Sigmoid colon (tissue), 4 donors: ENCODE results near the gene OLAH.

ENCODE experiments used
- EP300 ChIP-seq, 4 donors: sonication (generic); formaldehyde crosslinking; IDR thresholded peaks; one replicate each; pipeline ENCODE4 v1.6.1; 2017; ENCODE audit warnings: antibody characterized with exemption in 4 of 4
- POLR2A ChIP-seq, 2 donors: fragments of 450-650 bp; IDR thresholded peaks; one replicate each; pipeline ENCODE4 v1.6.1; 2016; ENCODE audit warnings: antibody characterized with exemption in 2 of 2, mild to moderate bottlenecking in 2 of 2, moderate library complexity in 2 of 2
- POLR2AphosphoS5 ChIP-seq, 4 donors: sonication (generic); formaldehyde crosslinking; IDR thresholded peaks; one replicate each; pipeline ENCODE4 v1.6.1; 2017; ENCODE audit warnings: antibody characterized with exemption in 4 of 4
- TF ChIP-seq, protein P1 (sequence below), 4 experiments: fragments of 450-650 bp in 3 of 4; fragments of 200-600 bp in 1 of 4; IDR thresholded peaks; one replicate each; pipeline ENCODE4 v1.5.1; 2016 to 2019; ENCODE audit warnings: antibody characterized with exemption in 4 of 4, mild to moderate bottlenecking in 3 of 4, moderate library complexity in 2 of 4

DNA sequence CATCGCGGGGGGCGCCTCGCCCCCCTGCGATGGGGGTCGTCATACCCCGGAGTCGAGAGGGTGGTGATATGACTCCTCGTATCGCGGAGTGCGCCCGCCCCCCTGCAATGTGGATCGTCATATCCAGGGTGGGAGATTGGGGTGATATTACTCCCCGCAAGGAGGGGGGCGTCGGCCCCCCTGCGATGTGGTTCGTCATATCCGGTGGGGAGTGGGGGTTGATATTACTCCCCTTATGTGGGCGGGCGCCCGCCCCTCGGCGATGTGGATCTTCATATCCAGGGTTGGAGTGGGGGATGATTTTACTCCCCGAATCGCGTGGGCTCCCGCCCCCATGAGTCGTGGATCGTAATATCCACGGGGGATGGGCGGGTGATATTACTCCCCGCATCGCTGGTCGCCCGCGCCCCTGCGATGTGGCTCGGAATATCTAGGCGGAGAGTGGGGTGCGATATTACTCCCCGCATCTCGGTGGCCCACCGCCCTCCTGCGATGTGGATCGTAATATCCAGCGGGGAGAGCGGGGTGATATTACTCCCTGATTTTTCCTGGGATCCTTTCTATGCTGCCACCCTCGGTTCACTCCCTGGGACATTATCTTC, 47.7 kb upstream of the OLAH start:
- TF ChIP-seq, protein P1, sequence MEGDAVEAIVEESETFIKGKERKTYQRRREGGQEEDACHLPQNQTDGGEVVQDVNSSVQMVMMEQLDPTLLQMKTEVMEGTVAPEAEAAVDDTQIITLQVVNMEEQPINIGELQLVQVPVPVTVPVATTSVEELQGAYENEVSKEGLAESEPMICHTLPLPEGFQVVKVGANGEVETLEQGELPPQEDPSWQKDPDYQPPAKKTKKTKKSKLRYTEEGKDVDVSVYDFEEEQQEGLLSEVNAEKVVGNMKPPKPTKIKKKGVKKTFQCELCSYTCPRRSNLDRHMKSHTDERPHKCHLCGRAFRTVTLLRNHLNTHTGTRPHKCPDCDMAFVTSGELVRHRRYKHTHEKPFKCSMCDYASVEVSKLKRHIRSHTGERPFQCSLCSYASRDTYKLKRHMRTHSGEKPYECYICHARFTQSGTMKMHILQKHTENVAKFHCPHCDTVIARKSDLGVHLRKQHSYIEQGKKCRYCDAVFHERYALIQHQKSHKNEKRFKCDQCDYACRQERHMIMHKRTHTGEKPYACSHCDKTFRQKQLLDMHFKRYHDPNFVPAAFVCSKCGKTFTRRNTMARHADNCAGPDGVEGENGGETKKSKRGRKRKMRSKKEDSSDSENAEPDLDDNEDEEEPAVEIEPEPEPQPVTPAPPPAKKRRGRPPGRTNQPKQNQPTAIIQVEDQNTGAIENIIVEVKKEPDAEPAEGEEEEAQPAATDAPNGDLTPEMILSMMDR (IDR thresholded peaks at IDR 0.05): no peak
- TF ChIP-seq POLR2A (IDR thresholded peaks at IDR 0.05) (no peak), POLR2AphosphoS5 (IDR thresholded peaks at IDR 0.05) (no peak), EP300 (IDR thresholded peaks at IDR 0.05) (no peak)
